Liver (tissue), 9 donors: ENCODE measurements around the gene ADH4. TPM values are rescaled to one million over a fixed set of nuclear protein-coding genes. Genes with fewer than 3 reads are reported as not detected.

Source experiments
- DNase-seq: peaks from one replicate; pipeline ENCODE4 v3.0.0-alpha.2; 2017; ENCODE audit warnings: low spot score
- H3K27ac ChIP-seq, 2 donors: one replicate each; pipeline ENCODE4 v1.7.0; 2013; ENCODE audit warnings: inconsistent platforms in 2 of 2, low read length in 2 of 2, control low read depth in 1 of 2, low read depth in 1 of 2, mild to moderate bottlenecking in 1 of 2
- H3K27me3 ChIP-seq, 4 donors: one replicate each; pipeline versions ENCODE4 v1.6.1 to v1.7.0; 2013; ENCODE audit warnings: low read length in 3 of 4, inconsistent platforms in 1 of 4, mild to moderate bottlenecking in 1 of 4, moderate library complexity in 1 of 4; ENCODE audit not compliant: control insufficient read depth in 4 of 4, insufficient read depth in 4 of 4
- H3K36me3 ChIP-seq, 4 donors: one replicate each; pipeline versions ENCODE4 v1.6.1 to v1.7.0; 2013; ENCODE audit warnings: low read length in 3 of 4, mild to moderate bottlenecking in 3 of 4, low read depth in 1 of 4, moderate library complexity in 1 of 4; ENCODE audit not compliant: control insufficient read depth in 4 of 4, insufficient read depth in 3 of 4
- H3K4me1 ChIP-seq, 4 donors: one replicate each; pipeline versions ENCODE4 v1.6.1 to v1.7.0; 2013; ENCODE audit warnings: low read length in 3 of 4, mild to moderate bottlenecking in 3 of 4, moderate library complexity in 1 of 4; ENCODE audit not compliant: control insufficient read depth in 4 of 4, insufficient read depth in 4 of 4
- H3K4me3 ChIP-seq, 3 donors: one replicate each; pipeline versions ENCODE4 v1.6.1 to v1.7.0; 2013; ENCODE audit warnings: low read length in 3 of 3, control low read depth in 1 of 3, low read depth in 1 of 3, mild to moderate bottlenecking in 1 of 3
- H3K9ac ChIP-seq, 2 donors: one replicate each; pipeline ENCODE4 v1.7.0; 2013; ENCODE audit warnings: low read length in 2 of 2, mild to moderate bottlenecking in 2 of 2, moderate library complexity in 2 of 2, control low read depth in 1 of 2, low read depth in 1 of 2
- H3K9me3 ChIP-seq, 4 donors: one replicate each; pipeline versions ENCODE4 v1.6.1 to v1.7.0; 2013; ENCODE audit warnings: low read length in 3 of 4; ENCODE audit not compliant: control insufficient read depth in 4 of 4
- ATF3 ChIP-seq: IDR thresholded peaks from 2 replicates; pipeline ENCODE4 v1.6.1; 2016; ENCODE audit warnings: antibody characterized with exemption
- CTCF ChIP-seq: fragments of 150-350 bp; IDR thresholded peaks from 2 replicates; pipeline ENCODE4 v1.5.1; 2017; ENCODE audit warnings: improper control_type of control experiment, low read depth, low read length; ENCODE audit not compliant: missing input control
- EGR1 ChIP-seq, 2 donors: IDR thresholded peaks; 2 replicates each; pipeline ENCODE4 v1.6.1; 2016 to 2018; ENCODE audit warnings: antibody characterized with exemption in 2 of 2, low read depth in 2 of 2
- FOXA1 ChIP-seq: IDR thresholded peaks from 2 replicates; pipeline ENCODE4 v1.6.1; 2016; ENCODE audit warnings: antibody characterized with exemption
- FOXA2 ChIP-seq: IDR thresholded peaks from 2 replicates; pipeline ENCODE4 v1.6.1; 2016; ENCODE audit warnings: antibody characterized with exemption
- HNF4A ChIP-seq, 2 donors: conservative IDR thresholded peaks; 2 replicates each; pipeline ENCODE4 v1.6.1; 2016; ENCODE audit warnings: antibody characterized with exemption in 2 of 2, mild to moderate bottlenecking in 2 of 2
- HNF4G ChIP-seq: IDR thresholded peaks from 2 replicates; pipeline ENCODE4 v1.6.1; 2016; ENCODE audit warnings: antibody characterized with exemption
- JUND ChIP-seq, 2 donors: IDR thresholded peaks; 2 replicates each; pipeline ENCODE4 v1.6.1; 2016; ENCODE audit warnings: antibody characterized with exemption in 2 of 2
- NR2F2 ChIP-seq: IDR thresholded peaks from 2 replicates; pipeline ENCODE4 v1.6.1; 2016; ENCODE audit warnings: antibody characterized with exemption
- RAD21 ChIP-seq, 2 donors: IDR thresholded peaks; 2 replicates each; pipeline ENCODE4 v1.6.1; 2016; ENCODE audit warnings: antibody characterized with exemption in 2 of 2, mild to moderate bottlenecking in 2 of 2
- RXRA ChIP-seq, 2 donors: IDR thresholded peaks; 2 replicates each; pipeline ENCODE4 v1.6.1; 2017 to 2018; ENCODE audit warnings: antibody characterized with exemption in 2 of 2, mild to moderate bottlenecking in 1 of 2
- SP1 ChIP-seq: IDR thresholded peaks from 2 replicates; pipeline ENCODE4 v1.6.1; 2018; ENCODE audit warnings: antibody characterized with exemption, mild to moderate bottlenecking
- TAF1 ChIP-seq: conservative IDR thresholded peaks from 2 replicates; pipeline ENCODE4 v1.6.1; 2016; ENCODE audit warnings: antibody characterized with exemption, mild to moderate bottlenecking
- YY1 ChIP-seq: IDR thresholded peaks from 2 replicates; pipeline ENCODE4 v1.6.1; 2016; ENCODE audit warnings: antibody characterized with exemption, mild to moderate bottlenecking
- WGBS: extraction: QIAGEN DNeasy Blood & Tissue Kit; methylation state at CpG from one replicate; pipeline ENCODE4 v1.1.7; 2013; 5-methylcytosine and 5-hydroxymethylcytosine counted together
- polyA plus RNA-seq, 2 donors: library from polyadenylated mRNA; stranded (reverse) in 1 of 2; unstranded in 1 of 2; fragments of 200-250 nt in 1 of 2; fragments of >200 nt in 1 of 2; fragmentation: Nextera tagmentation in 1 of 2; extraction: Ambion mirVana in 1 of 2; gene quantifications; one replicate each; pipeline versions ENCODE4 v1.2.1 to v1.2.3, GENCODE V29; 2013 to 2015
- total RNA-seq, 2 donors: library from RNA; depleted of rRNA; stranded (reverse); fragments of >200 nt; gene quantifications; one replicate each; pipeline ENCODE4 v1.2.3, GENCODE V29; 2014
- TF ChIP-seq, protein P1 (sequence below): IDR thresholded peaks from 2 replicates; pipeline ENCODE4 v1.6.1; 2016; ENCODE audit warnings: antibody characterized with exemption
- TF ChIP-seq, protein P2 (sequence below): IDR thresholded peaks from 2 replicates; pipeline ENCODE4 v1.6.1; 2016; ENCODE audit warnings: antibody characterized with exemption, mild to moderate bottlenecking
- TF ChIP-seq, protein P3 (sequence below): IDR thresholded peaks from 2 replicates; pipeline ENCODE4 v1.6.1; 2016; ENCODE audit warnings: antibody characterized with exemption
- donor health status: healthy.
- donor health status: healthy.
- donor health status: healthy.
- donor health status: healthy.
- donor health status: healthy.

ADH4 gene
- total and polyA plus RNA-seq, 4 donors, result 31.1 to 363 (median 146) TPM

GRCh38 chr4:99076292-99076976, 67.7 kb downstream of the ADH4 start:
- 87% methylated on average over 5 of the region's 5 CpGs for WGBS
- H3K27ac ChIP-seq, result no peak overlapping the region
- H3K9ac ChIP-seq, result no peak overlapping the region
- no peak for TF ChIP-seq NR2F2
- TF ChIP-seq CTCF, result no peak
- TF ChIP-seq ATF3, result no peak
- TF ChIP-seq RXRA (IDR thresholded peaks at IDR 0.05), result no peak
- TF ChIP-seq, protein P1, sequence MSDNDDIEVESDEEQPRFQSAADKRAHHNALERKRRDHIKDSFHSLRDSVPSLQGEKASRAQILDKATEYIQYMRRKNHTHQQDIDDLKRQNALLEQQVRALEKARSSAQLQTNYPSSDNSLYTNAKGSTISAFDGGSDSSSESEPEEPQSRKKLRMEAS, result no peak
- TF ChIP-seq, protein P2, sequence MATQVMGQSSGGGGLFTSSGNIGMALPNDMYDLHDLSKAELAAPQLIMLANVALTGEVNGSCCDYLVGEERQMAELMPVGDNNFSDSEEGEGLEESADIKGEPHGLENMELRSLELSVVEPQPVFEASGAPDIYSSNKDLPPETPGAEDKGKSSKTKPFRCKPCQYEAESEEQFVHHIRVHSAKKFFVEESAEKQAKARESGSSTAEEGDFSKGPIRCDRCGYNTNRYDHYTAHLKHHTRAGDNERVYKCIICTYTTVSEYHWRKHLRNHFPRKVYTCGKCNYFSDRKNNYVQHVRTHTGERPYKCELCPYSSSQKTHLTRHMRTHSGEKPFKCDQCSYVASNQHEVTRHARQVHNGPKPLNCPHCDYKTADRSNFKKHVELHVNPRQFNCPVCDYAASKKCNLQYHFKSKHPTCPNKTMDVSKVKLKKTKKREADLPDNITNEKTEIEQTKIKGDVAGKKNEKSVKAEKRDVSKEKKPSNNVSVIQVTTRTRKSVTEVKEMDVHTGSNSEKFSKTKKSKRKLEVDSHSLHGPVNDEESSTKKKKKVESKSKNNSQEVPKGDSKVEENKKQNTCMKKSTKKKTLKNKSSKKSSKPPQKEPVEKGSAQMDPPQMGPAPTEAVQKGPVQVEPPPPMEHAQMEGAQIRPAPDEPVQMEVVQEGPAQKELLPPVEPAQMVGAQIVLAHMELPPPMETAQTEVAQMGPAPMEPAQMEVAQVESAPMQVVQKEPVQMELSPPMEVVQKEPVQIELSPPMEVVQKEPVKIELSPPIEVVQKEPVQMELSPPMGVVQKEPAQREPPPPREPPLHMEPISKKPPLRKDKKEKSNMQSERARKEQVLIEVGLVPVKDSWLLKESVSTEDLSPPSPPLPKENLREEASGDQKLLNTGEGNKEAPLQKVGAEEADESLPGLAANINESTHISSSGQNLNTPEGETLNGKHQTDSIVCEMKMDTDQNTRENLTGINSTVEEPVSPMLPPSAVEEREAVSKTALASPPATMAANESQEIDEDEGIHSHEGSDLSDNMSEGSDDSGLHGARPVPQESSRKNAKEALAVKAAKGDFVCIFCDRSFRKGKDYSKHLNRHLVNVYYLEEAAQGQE, result no peak
- no peak overlapping the region for H3K4me3 ChIP-seq
- H3K9me3 ChIP-seq, result no peaks in the 10 kb centered on the region
- DNase-seq, result no peak
- H3K27me3 ChIP-seq, result no peaks in the 10 kb centered on the region
- H3K4me1 ChIP-seq, result peaks cover 3 to 12% (median 7%) of the 10 kb centered on the region in 4 donors
- H3K36me3 ChIP-seq, result peaks cover 10 to 65% (median 50%) of the 10 kb centered on the region in 4 donors

- H3K9ac ChIP-seq, result no peak overlapping the region
- H3K27me3 ChIP-seq, result no peaks in the 10 kb centered on the region
- TF ChIP-seq RAD21 (IDR thresholded peaks at IDR 0.05), result no peak
- no peak for TF ChIP-seq NR2F2
- TF ChIP-seq FOXA2, result no peak
- no peak for TF ChIP-seq YY1
- no peak for TF ChIP-seq EGR1 (IDR thresholded peaks at IDR 0.05; ENCODE audit: low read depth in 2 of 2)
- TF ChIP-seq TAF1, result no peak
- no peak for TF ChIP-seq CTCF
- TF ChIP-seq HNF4A (conservative IDR thresholded peaks at IDR 0.05), result no peak
- TF ChIP-seq RXRA (IDR thresholded peaks at IDR 0.05), result no peak
- TF ChIP-seq, protein P1, result no peak
- TF ChIP-seq HNF4G, result no peak
- TF ChIP-seq SP1, result no peak
- TF ChIP-seq, protein P3, sequence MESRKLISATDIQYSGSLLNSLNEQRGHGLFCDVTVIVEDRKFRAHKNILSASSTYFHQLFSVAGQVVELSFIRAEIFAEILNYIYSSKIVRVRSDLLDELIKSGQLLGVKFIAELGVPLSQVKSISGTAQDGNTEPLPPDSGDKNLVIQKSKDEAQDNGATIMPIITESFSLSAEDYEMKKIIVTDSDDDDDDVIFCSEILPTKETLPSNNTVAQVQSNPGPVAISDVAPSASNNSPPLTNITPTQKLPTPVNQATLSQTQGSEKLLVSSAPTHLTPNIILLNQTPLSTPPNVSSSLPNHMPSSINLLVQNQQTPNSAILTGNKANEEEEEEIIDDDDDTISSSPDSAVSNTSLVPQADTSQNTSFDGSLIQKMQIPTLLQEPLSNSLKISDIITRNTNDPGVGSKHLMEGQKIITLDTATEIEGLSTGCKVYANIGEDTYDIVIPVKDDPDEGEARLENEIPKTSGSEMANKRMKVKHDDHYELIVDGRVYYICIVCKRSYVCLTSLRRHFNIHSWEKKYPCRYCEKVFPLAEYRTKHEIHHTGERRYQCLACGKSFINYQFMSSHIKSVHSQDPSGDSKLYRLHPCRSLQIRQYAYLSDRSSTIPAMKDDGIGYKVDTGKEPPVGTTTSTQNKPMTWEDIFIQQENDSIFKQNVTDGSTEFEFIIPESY, result no peak
- TF ChIP-seq, protein P2, result no peak
- no peak for TF ChIP-seq FOXA1
- no peak for TF ChIP-seq JUND (IDR thresholded peaks at IDR 0.05)
These were observed 69.3 kb downstream of the ADH4 start for GRCh38 chr4:99074816-99075215.

More at GRCh38 chr4:99074816-99075215, 69.3 kb downstream of the ADH4 start:
- Histone ChIP-seq H3K27ac (no peak overlapping the region), H3K4me3 (no peak overlapping the region), H3K9me3 (no peaks in the 10 kb centered on the region), H3K4me1 (peaks cover 0 to 12% (median 6%) of the 10 kb centered on the region in 4 donors), H3K36me3 (peaks cover 7 to 58% (median 43%) of the 10 kb centered on the region in 4 donors)
- DNase-seq, result no peak
- 92% methylated on average over 7 of the region's 7 CpGs for WGBS
